GM18517 (cell line): Measurements from ENCODE around the gene MARCHF9.

Experiments
- ATAC-seq: cut with Tn5 transposase; IDR thresholded peaks from one replicate; pipeline ENCODE4 v1.9.1; 2021; ENCODE audit warnings: mild to moderate bottlenecking, moderate library complexity; ENCODE audit not compliant: unreplicated experiment

The MARCHF9 gene

GRCh38 chr12:57737467-57738460 is 17.1 kb upstream of the MARCHF9 start:
- no peak for ATAC-seq

GRCh38 chr12:57738661-57739237 is 16.2 kb upstream of the MARCHF9 start, which contains the start of gene AGAP2:
Gene AGAP2 (minus strand): TSS chr12:57738742. CDS start chr12:57738246, 496 bp downstream.
- no peak for ATAC-seq

- no peak for ATAC-seq
Measured at GRCh38 chr12:57739387-57739786, 15.5 kb upstream of the MARCHF9 start.

- no peak for ATAC-seq
Measured at GRCh38 chr12:57739914-57740538, 14.9 kb upstream of the MARCHF9 start.

GRCh38 chr12:57740656-57741412 is 14.1 kb upstream of the MARCHF9 start:
- peak; percentile 44 for ATAC-seq

GRCh38 chr12:57741413-57741789 is 13.5 kb upstream of the MARCHF9 start:
- ATAC-seq: no peak

GRCh38 chr12:57741844-57742738 is 12.8 kb upstream of the MARCHF9 start:
- peak; percentile 53 for ATAC-seq

GRCh38 chr12:57743769-57744168 is 11.1 kb upstream of the MARCHF9 start:
- no peak for ATAC-seq

- ATAC-seq: peak; percentile 20
Measured at GRCh38 chr12:57744194-57744776, 10.6 kb upstream of the MARCHF9 start.

- peak; percentile 79 for ATAC-seq
Measured at GRCh38 chr12:57744777-57745484, 10.0 kb upstream of the MARCHF9 start, which contains the start of gene TSPAN31. Gene TSPAN31 (plus strand): TSS chr12:57745039. CDS start chr12:57745155, 116 bp downstream.

GRCh38 chr12:57745485-57745881 is 9.4 kb upstream of the MARCHF9 start:
- ATAC-seq: no peak

GRCh38 chr12:57746025-57746424 is 8.9 kb upstream of the MARCHF9 start:
- ATAC-seq: no peak

- no peak for ATAC-seq
Measured at GRCh38 chr12:57749061-57749460, 5.8 kb upstream of the MARCHF9 start.

- ATAC-seq: no peak
Measured at GRCh38 chr12:57750561-57751431, 4.1 kb upstream of the MARCHF9 start.

GRCh38 chr12:57751432-57751787 is 3.5 kb upstream of the MARCHF9 start:
- no peak for ATAC-seq

GRCh38 chr12:57751788-57752667 is 2.9 kb upstream of the MARCHF9 start, which contains the start of gene CDK4:
Gene CDK4 (minus strand): TSS chr12:57752310. CDS start chr12:57751717, 593 bp downstream.
- ATAC-seq: peak; percentile 77

GRCh38 chr12:57752668-57753000 is 2.3 kb upstream of the MARCHF9 start:
- ATAC-seq: no peak
